HepG2 (cell line): ENCODE data around the gene DCD. TPM values are rescaled to one million over a fixed set of nuclear protein-coding genes. Genes with fewer than 3 reads are reported as not detected.

Experiments used
- ATAC-seq: fragments of 200-7000 bp; cut with Tn5 transposase; 3 replicates; pipeline ENCODE4 v1.9.1; 2020; ENCODE audit warnings: mild to moderate bottlenecking, moderate library complexity
- BruUV-seq: library from RNA; stranded (reverse); fragments of 400-500 nt; replicated peaks from 2 replicates; lab custom pipeline; 2021; lab: Mats Ljungman, UMichigan
- CTCF ChIA-PET: fragments of 300-600 bp; formaldehyde crosslinking; extraction: SDS; loops from one replicate; lab custom pipeline; 2021; ENCODE audit warnings: low total read pairs, inconsistent platforms, low intra/inter-chr PET ratio; lab: Yijun Ruan, JAX
- POLR2A ChIA-PET: fragments of 350-600 bp; sonication (Branson Sonifier 250); formaldehyde crosslinking; loops from one replicate; lab custom pipeline; 2020; ENCODE audit warnings: antibody characterized with exemption, inconsistent platforms; lab: Yijun Ruan, JAX
- DNase-seq: peaks from one replicate; pipeline ENCODE4 v3.0.0-alpha.2; 2015; ENCODE audit warnings: low spot score
- FAIRE-seq: peaks from 3 replicates; lab custom pipeline; 2011; peaks lifted over from hg19 to GRCh38; lab: Jason Lieb, UNC
- H2AFZ ChIP-seq: one replicate; pipeline ENCODE4 v1.6.1; 2011; ENCODE audit warnings: low read length, inconsistent platforms
- H3K27ac ChIP-seq: fragments of 300-600 bp; 3 replicates; pipeline ENCODE4 v1.8.0; 2011; ENCODE audit warnings: mixed run types, mild to moderate bottlenecking, mixed read lengths, low read length, inconsistent platforms; ENCODE audit not compliant: insufficient read depth; ENCODE audit errors: extremely low read length
- H3K27me3 ChIP-seq, 2 experiments: fragments of 200-600 bp in 1 of 2; 2 replicates in 1 of 2; 3 replicates in 1 of 2; pipeline versions ENCODE4 v1.6.0 to v1.8.0; 2011; ENCODE audit warnings: low read length in 2 of 2, mild to moderate bottlenecking in 2 of 2, moderate library complexity in 2 of 2, inconsistent platforms in 1 of 2; ENCODE audit not compliant: insufficient read depth in 2 of 2, control insufficient read depth in 1 of 2
- H3K36me3 ChIP-seq, 2 experiments: fragments of 200-600 bp in 1 of 2; replicated peaks in 1 of 2; 2 replicates in 1 of 2; 3 replicates in 1 of 2; pipeline versions ENCODE4 v1.5.1 to v1.8.0; 2011; ENCODE audit warnings: low read length in 2 of 2, inconsistent platforms in 1 of 2; ENCODE audit not compliant: insufficient read depth in 2 of 2, control insufficient read depth in 1 of 2
- H3K4me1 ChIP-seq: 2 replicates; pipeline ENCODE4 v1.5.1; 2012; ENCODE audit warnings: low read length, inconsistent platforms; ENCODE audit not compliant: insufficient read depth
- H3K4me2 ChIP-seq: 2 replicates; pipeline ENCODE4 v1.6.0; 2011; ENCODE audit warnings: low read depth, low read length, inconsistent platforms
- H3K4me3 ChIP-seq, 3 experiments: fragments of 200-600 bp in 1 of 3; sonication (generic), shearing (Covaris generic) in 1 of 3; replicated peaks in 1 of 3; 2 replicates each; pipeline ENCODE4 v1.5.1; 2011 to 2016; ENCODE audit warnings: low read length in 3 of 3, inconsistent platforms in 2 of 3, low read depth in 2 of 3, mild to moderate bottlenecking in 2 of 3, control low read depth in 1 of 3, mixed read lengths in 1 of 3; ENCODE audit not compliant: insufficient read depth in 1 of 3
- H3K79me2 ChIP-seq: one replicate; pipeline ENCODE4 v1.6.1; 2011; ENCODE audit warnings: low read length, inconsistent platforms; ENCODE audit not compliant: insufficient read depth
- H3K9ac ChIP-seq: 2 replicates; pipeline ENCODE4 v1.6.0; 2011; ENCODE audit warnings: mild to moderate bottlenecking, low read depth, low read length, inconsistent platforms; ENCODE audit not compliant: insufficient read depth
- H3K9me3 ChIP-seq: 2 replicates; pipeline ENCODE4 v1.5.1; 2012; ENCODE audit warnings: mild to moderate bottlenecking, low read length
- H4K20me1 ChIP-seq: 2 replicates; pipeline ENCODE4 v1.6.0; 2011; ENCODE audit warnings: inconsistent platforms, mild to moderate bottlenecking, low read length, moderate library complexity; ENCODE audit not compliant: insufficient read depth
- CENPX ChIP-seq: sonication (generic); formaldehyde crosslinking; IDR thresholded peaks from 2 replicates; pipeline ENCODE4 v1.9.0; 2021; ENCODE audit warnings: mild to moderate bottlenecking, missing genetic modification reagents, moderate library complexity
- GMEB2 ChIP-seq: IDR thresholded peaks from 2 replicates; pipeline ENCODE4 v1.6.1; 2016; ENCODE audit warnings: missing biosample characterization, missing genetic modification reagents, low read depth
- HMGA1 ChIP-seq: sonication (generic); formaldehyde crosslinking; conservative IDR thresholded peaks from 2 replicates; pipeline ENCODE4 v1.4.0; 2020; ENCODE audit warnings: missing genetic modification reagents
- HNF1B ChIP-seq: sonication (generic); formaldehyde crosslinking; IDR thresholded peaks from 2 replicates; pipeline ENCODE4 v1.5.1; 2020; ENCODE audit warnings: mild to moderate bottlenecking, moderate library complexity, missing genetic modification reagents
- IRF9 ChIP-seq: sonication (generic); formaldehyde crosslinking; IDR thresholded peaks from 2 replicates; pipeline ENCODE4 v1.8.0; 2022; ENCODE audit warnings: missing genetic modification reagents, mild to moderate bottlenecking, borderline replicate concordance
- NFE2L1 ChIP-seq: sonication (generic); formaldehyde crosslinking; IDR thresholded peaks from 2 replicates; pipeline ENCODE4 v1.4.0; 2020; ENCODE audit warnings: missing genetic modification reagents, mild to moderate bottlenecking, borderline replicate concordance
- NFYC ChIP-seq: IDR thresholded peaks from 2 replicates; pipeline ENCODE4 v1.6.1; 2016; ENCODE audit warnings: missing genetic modification reagents, missing compliant biosample characterization
- RBM39 ChIP-seq: fragments of 200-400 bp; formaldehyde crosslinking; IDR thresholded peaks from one replicate; pipeline ENCODE4 v1.6.1; 2018; ENCODE audit warnings: antibody characterized with exemption, mild to moderate bottlenecking, low read depth, low read length; ENCODE audit not compliant: poor library complexity, severe bottlenecking
- RXRA ChIP-seq: sonication (generic); formaldehyde crosslinking; IDR thresholded peaks from 2 replicates; pipeline ENCODE4 v1.5.1; 2020; ENCODE audit warnings: missing genetic modification reagents
- ZBTB21 ChIP-seq: sonication (generic); formaldehyde crosslinking; IDR thresholded peaks from 2 replicates; pipeline ENCODE4 v1.4.0; 2020; ENCODE audit warnings: missing genetic modification reagents
- ZBTB38 ChIP-seq: sonication (generic); formaldehyde crosslinking; IDR thresholded peaks from 2 replicates; pipeline ENCODE4 v1.5.1; 2020; ENCODE audit warnings: mild to moderate bottlenecking, missing genetic modification reagents
- ZNF136 ChIP-seq: sonication (generic); formaldehyde crosslinking; IDR thresholded peaks from 2 replicates; pipeline ENCODE4 v1.8.1; 2022; ENCODE audit warnings: low read depth, mild to moderate bottlenecking, moderate library complexity, missing genetic modification reagents
- ZNF280B ChIP-seq: sonication (generic); formaldehyde crosslinking; IDR thresholded peaks from 2 replicates; pipeline ENCODE4 v1.5.0; 2020; ENCODE audit warnings: missing genetic modification reagents, mild to moderate bottlenecking, borderline replicate concordance
- ZNF431 ChIP-seq: sonication (generic); formaldehyde crosslinking; IDR thresholded peaks from 2 replicates; pipeline ENCODE4 v1.9.0; 2022; ENCODE audit warnings: missing genetic modification reagents, low read depth, mild to moderate bottlenecking, borderline replicate concordance
- ZNF788 ChIP-seq: sonication (generic); formaldehyde crosslinking; IDR thresholded peaks from 2 replicates; pipeline ENCODE4 v1.5.0; 2020; ENCODE audit warnings: mild to moderate bottlenecking, missing genetic modification reagents, borderline replicate concordance
- WGBS: methylation state at CpG from one replicate; pipeline ENCODE4 v1.1.6; 2017; ENCODE audit warnings: low lambda C conversion rate; 5-methylcytosine and 5-hydroxymethylcytosine counted together
- in situ Hi-C: cut with HindIII; loops from 2 replicates; pipeline ENCODE4 v1.10.0; 2017; ENCODE audit warnings: low pct_unique_long_range_greater_than_20kb; ENCODE audit not compliant: extremely low pct_ligation_motif_present
- intact Hi-C: fragments of 100-400 bp; cut with micrococcal nuclease; formaldehyde crosslinking; loops from one replicate; pipeline ENCODE4 v1.10.0; 2022; ENCODE audit not compliant: unreplicated experiment
- polyA plus RNA-seq, 8 experiments: library from polyadenylated mRNA; depleted of rRNA in 3 of 8; stranded (reverse) in 7 of 8; unstranded in 1 of 8; fragments of >200 nt; fragmentation: Illumina TruSeq in 4 of 8; extraction: Trizol in 4 of 8; gene quantifications; 2 replicates each; pipeline versions ENCODE4 v1.2.1 to v1.2.3, GENCODE V29; 2011 to 2016; ENCODE audit warnings: low read depth in 4 of 8, missing spikeins in 1 of 8, mixed read lengths in 1 of 8; ENCODE audit not compliant: insufficient read depth in 1 of 8
- total RNA-seq, 5 experiments: library from RNA; depleted of rRNA; stranded (reverse); fragments of >200 nt; fragmentation: Illumina TruSeq; extraction: Trizol; gene quantifications; 2 replicates each; pipeline ENCODE4 v1.2.3, GENCODE V29; 2016; ENCODE audit warnings: low read depth in 1 of 5

The DCD gene
- total and polyA plus RNA-seq, 2 of the 13 experiments (the other 11 are each of a cell fraction or from before 2014, with no cell fraction given) = not detected

GRCh38 chr12:54634795-54635194, 13.4 kb downstream of the DCD start, which contains the start of gene LACRT:
TSS of gene LACRT (minus strand) at chr12:54634895. CDS start at chr12:54634841, 54 bp downstream.
- 8% methylated on average over 2 of the region's 2 CpGs for WGBS
- intact Hi-C loops (no loop called here), in situ Hi-C loops (no loop called here)
- no peak for ATAC-seq
- ChIA-PET CTCF (no interaction called here), POLR2A (no interaction called here)
- DNase-seq = no peak
- Histone ChIP-seq H3K27ac (no peak within 1 kb of the TSS), H2AFZ (no peak within 1 kb of the TSS), H4K20me1 (no peaks in the 10 kb centered on the region), H3K27me3 (peaks cover 3 to 15% of the 10 kb centered on the region in 2 experiments; a peak in 4 of 5 replicates), H3K36me3 (no peaks in the 10 kb centered on the region), H3K4me2 (no peak within 1 kb of the TSS), H3K4me3 (no peak within 1 kb of the TSS), H3K79me2 (no peaks in the 10 kb centered on the region), H3K4me1 (no peaks in the 10 kb centered on the region), H3K9me3 (no peaks in the 10 kb centered on the region), H3K9ac (no peak within 1 kb of the TSS)
- no peak for FAIRE-seq
- no peak for TF ChIP-seq ZNF431 (CRISPR knock-in tag)
- TF ChIP-seq NFE2L1 (CRISPR knock-in tag) = no peak
- no peak for TF ChIP-seq HMGA1 (CRISPR knock-in tag)
- TF ChIP-seq GMEB2 = no peak
- no peak for TF ChIP-seq ZNF136 (CRISPR knock-in tag)
- no peak for TF ChIP-seq HNF1B (CRISPR knock-in tag)
- no peak for TF ChIP-seq NFYC (CRISPR knock-in tag)
- TF ChIP-seq IRF9 = no peak
- no peak for TF ChIP-seq ZBTB21 (CRISPR knock-in tag)
- no peak for TF ChIP-seq CENPX (CRISPR knock-in tag)
- no peak for TF ChIP-seq ZBTB38
- no peak for TF ChIP-seq RXRA
- no peak for TF ChIP-seq RBM39
- no peak for TF ChIP-seq ZNF788 (CRISPR knock-in tag)
- no peak for TF ChIP-seq ZNF280B (CRISPR knock-in tag)
- BruUV-seq = no TSS peak
